ENCODE results near the gene ELFN2.

ELFN2 gene

DNA sequence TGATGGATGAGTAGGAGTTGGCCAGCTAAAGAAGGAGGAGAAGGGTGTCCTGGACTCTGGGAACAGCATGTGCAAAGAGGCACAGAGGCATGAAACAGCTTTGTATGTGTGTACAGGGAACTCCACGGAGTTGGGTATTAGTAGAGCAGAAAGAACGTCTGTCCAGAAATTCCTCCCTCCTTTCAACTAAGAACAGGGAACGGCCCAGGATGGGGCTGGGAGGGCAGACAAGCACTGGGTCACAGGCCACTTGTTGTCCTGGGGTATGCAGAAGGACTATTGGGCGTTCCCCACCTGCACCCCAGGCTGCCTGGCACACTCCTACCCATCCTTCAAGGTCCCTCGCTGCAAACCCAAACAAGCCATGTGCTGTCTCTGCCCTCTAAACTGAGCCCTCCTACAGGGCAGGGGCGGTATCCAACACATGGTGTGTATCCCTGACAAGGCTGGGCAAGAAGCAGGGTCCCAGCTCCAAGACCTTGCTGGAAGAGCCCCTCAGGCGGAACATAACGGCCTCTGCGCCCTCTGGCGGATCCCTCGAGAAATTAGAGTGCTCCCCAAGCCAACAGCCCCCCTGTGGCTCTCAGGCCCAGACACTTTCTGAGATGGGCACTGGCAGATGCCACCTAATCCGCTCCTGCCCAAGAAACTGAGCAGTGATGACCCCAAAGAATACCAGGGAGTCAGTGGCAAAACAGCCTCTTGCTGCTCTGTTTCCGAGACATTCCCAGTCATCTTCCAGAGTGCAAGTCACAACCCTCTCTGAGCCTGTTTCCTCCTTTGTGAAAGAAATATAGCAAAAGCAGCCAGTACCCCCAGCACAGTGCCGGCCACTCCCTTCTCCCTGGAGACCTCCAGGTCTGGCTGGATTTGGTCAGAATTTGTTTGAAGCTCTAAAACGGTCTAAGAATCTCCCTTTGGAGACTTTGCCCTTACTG, 1.6 kb upstream of the ELFN2 start:
- H3K4me3 ChIP-seq (ENCODE audit: control insufficient read depth, low read depth, low read length), result no peak overlapping the region
- DNase-seq (ENCODE audit: low read depth), result no peak
- TF ChIP-seq, protein P1, sequence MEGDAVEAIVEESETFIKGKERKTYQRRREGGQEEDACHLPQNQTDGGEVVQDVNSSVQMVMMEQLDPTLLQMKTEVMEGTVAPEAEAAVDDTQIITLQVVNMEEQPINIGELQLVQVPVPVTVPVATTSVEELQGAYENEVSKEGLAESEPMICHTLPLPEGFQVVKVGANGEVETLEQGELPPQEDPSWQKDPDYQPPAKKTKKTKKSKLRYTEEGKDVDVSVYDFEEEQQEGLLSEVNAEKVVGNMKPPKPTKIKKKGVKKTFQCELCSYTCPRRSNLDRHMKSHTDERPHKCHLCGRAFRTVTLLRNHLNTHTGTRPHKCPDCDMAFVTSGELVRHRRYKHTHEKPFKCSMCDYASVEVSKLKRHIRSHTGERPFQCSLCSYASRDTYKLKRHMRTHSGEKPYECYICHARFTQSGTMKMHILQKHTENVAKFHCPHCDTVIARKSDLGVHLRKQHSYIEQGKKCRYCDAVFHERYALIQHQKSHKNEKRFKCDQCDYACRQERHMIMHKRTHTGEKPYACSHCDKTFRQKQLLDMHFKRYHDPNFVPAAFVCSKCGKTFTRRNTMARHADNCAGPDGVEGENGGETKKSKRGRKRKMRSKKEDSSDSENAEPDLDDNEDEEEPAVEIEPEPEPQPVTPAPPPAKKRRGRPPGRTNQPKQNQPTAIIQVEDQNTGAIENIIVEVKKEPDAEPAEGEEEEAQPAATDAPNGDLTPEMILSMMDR (IDR thresholded peaks at IDR 0.05; ENCODE audit: control insufficient read depth, insufficient read depth, low read depth, low read length, missing control alignments), result peak; percentile 76

DNA sequence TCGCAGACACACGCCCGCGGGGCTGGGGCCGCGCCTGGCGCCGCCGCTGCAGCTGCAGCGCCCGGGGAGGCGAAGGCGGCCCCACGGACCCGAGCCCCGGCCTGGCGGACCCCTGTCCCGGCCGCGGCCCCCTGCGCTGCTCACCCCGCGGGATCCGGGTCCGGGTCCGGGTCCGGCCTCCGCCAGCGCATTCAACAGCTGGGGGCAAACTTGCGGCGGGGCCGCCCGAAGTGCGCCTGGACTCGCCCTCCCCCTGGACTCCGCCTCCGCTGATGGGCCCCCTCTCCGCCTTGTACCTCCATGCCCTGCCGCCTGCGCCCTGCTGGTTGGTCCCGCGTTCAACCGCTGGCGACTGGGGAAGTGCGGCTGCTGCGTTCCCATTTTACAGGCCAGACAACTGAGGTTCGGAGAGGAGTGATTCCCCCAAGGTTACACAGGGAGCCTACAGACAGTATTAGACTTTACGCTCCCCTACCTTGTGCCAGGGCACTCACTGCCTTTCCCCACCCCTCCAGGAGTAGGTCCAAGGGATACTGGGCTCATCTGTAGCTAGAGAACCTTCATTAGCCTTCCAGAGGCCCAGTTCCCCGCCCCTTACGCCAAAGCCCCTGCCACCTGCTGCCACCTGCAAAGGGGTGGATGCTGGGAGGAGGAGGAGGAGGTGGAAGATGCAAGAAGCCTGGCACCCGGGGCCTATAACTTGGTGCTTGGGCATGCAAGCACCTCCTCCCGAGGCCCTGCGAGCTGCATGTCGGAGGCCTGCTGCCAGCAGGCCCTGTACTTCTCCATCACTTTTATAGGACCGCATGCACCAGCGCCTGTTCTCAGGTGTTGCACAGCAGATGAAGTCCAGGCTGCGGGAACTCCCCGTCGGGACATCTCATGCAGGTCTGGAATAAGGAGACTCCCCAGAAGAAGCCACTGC, 694 bp upstream of the ELFN2 start:
- no peak for DNase-seq (ENCODE audit: low read depth)

DNA sequence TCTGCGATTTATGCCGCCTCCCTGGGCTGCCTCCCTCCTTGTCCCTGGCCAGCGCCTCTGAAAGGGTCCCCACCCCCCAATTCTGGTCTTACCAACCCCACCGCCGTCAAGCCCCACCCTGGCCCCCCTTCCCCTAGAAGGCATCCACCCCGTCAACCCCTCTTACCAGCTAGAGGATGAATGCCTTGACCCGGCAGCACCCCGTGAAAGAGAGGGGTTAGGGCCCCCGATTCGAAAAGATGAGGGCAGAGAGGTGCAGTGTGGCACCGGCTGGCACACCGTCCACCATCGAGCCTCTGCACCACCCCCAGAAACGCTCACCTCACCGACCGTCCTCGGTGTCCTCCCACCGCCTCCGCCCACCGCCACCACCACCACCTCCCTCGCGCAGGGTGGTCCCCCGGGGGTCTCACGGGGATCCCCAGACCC, 559 bp downstream of the ELFN2 start:
- DNase-seq (ENCODE audit: low read depth), result no peak
- TF ChIP-seq, protein P1 (IDR thresholded peaks at IDR 0.05; ENCODE audit: control insufficient read depth, insufficient read depth, low read depth, low read length, missing control alignments), result no peak
- peak overlapping the region; percentile 67 for H3K4me3 ChIP-seq (ENCODE audit: control insufficient read depth, low read depth, low read length)

More for the DNA sequence above, 694 bp upstream of the ELFN2 start:
- H3K4me3 ChIP-seq (ENCODE audit: control insufficient read depth, low read depth, low read length), result peak overlapping the region; percentile 67
- TF ChIP-seq, protein P1 (IDR thresholded peaks at IDR 0.05; ENCODE audit: control insufficient read depth, insufficient read depth, low read depth, low read length, missing control alignments), result no peak

DNA sequence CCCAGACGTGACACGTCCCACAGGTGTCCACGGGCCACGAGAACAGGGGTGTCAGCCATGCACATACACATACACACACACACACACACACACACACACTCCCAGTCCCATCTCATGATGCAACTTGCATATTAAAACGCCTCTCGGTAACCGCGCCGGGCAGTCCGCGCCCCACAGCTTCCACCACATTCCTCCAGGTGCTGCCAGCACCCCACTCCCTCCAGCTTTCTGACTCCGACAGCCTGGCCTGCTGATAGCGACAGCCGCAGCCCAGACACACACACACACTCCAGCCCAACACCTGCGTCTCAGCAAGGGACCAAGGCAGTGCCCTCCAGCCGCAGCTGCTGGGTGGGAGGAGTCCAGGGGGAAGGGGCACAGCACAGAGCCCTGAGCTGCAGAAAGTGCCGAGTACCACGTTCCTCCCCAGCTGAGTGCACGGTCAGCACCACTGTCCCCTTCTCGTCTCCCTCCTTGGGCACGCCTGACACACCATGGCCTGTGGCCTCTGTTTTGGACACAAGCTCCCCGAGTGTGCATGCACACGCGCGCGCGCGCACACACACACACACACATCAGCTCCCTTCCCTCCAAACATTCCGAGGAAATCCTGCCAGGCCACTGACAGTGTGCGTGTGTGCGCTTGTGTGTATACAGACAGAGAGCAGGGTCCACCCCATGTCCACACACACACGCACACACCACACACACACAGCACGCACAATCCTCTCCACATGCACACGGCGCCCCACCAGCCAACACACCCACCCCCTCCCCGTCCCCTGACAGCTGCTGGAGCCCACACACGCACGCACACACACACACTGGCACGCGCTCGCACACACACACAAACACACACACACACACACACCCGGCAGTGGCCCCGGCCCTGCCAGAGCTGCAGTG, 1.2 kb downstream of the ELFN2 start:
- peak; percentile 24 for DNase-seq (ENCODE audit: low read depth)
- peak overlapping the region; percentile 67 for H3K4me3 ChIP-seq (ENCODE audit: control insufficient read depth, low read depth, low read length)
- TF ChIP-seq, protein P1 (IDR thresholded peaks at IDR 0.05; ENCODE audit: control insufficient read depth, insufficient read depth, low read depth, low read length, missing control alignments), result no peak

DNA sequence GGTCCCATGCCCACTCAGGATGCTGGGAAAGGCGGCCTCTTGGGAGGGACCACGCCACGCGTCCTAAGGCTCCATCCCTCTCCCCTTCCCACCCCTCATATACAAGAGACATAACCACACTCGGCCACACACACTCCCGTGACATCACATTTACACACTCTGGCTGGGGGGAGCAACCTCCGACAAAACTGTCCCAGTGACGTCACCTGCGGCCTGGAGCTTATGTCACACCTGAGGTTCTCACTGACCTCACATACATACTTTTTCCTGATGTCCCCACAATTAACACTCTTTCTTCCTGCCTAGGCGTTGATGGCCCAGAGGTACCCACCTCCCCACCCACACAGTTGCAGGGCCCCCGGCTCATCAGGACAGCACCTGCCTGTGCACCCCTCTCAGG, 1.9 kb downstream of the ELFN2 start:
- TF ChIP-seq, protein P1 (IDR thresholded peaks at IDR 0.05; ENCODE audit: control insufficient read depth, insufficient read depth, low read depth, low read length, missing control alignments), result no peak
- peak overlapping the region; percentile 67 for H3K4me3 ChIP-seq (ENCODE audit: control insufficient read depth, low read depth, low read length)
- no peak for DNase-seq (ENCODE audit: low read depth)
